HG02943 (cell line): ENCODE measurements around the gene FCN1.

Experiments used
- ATAC-seq: cut with Tn5 transposase; IDR thresholded peaks from one replicate; pipeline ENCODE4 v1.9.1; 2021; ENCODE audit warnings: mild to moderate bottlenecking, low read depth, moderate library complexity; ENCODE audit not compliant: unreplicated experiment

FCN1 gene

DNA sequence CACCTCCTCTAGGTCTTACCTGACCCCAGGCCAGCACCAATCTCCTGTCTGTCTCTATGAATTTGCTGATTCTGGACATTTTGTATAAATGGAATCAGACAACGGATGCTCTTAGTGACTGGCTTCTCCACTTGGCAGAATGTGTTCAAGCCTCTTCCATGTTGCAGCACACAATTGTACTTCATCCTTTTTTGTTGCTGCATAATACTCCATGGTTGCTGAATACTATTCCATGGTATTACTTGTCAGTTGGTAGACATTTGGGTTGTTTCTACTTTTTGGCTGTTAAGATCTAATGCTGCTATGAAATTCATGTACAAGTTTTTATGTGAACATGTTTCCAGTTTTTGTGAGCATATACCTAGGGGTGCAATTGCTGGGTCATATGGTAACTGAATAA is 34.3 kb upstream of the FCN1 start:
- no peak for ATAC-seq

DNA sequence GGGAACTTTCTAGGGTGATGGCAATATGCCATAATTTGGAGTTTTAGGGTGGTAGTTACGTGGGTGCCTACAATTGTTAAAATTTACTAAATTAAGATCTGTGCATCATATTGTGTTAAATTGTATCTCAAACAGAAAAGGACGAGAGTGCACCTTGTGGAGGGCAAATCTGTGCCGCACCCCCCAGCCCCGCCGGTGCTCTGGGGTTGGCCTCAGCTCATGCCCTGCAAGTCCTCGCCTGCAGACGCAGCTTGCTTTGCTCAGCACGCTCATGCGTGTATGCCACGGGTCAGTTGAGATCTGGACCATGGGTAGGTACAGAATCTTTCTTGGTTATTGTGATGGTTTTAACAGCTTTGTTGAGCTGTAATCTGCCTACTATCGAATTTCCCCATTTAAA is 33.7 kb upstream of the FCN1 start:
- ATAC-seq = no peak

DNA sequence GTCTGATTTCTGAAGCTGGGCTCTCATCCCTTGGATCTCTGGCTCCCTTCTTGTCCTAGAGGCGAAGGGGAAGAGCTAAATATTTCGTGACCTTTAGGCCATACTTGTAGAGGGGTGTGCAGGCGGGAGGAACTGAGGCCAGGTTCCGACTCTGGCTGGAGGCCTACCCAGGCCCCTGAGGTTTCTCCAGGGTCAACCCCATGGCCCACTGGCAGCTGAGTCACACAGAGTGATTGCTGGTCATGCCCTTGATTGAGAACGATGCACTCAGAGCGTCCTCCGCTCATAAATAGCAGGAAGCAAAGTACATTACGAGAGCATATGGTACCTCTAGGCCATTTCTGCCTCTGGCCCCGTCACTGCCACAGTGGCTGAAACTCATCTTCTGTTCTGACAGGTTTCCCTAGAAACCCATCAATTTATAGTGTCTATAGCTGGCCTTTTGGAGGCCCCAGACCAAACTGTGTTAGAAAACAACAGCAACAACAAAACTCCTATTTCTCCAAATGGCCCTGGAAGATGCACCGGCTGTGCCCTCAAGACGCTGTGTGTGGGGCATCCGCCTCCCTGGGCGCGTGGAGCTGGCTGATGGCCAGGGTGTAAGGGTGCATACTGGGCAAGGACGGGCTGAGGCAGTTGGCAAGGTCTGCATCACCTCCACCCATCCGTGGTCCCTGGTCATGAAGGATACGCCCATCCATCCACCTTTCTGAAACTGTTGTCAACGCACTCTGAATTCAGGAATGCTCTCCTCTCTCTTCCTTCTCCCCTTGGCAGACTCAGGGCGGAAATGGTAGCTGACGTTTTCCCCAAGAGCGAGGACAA is 32.9 kb upstream of the FCN1 start:
- ATAC-seq = no peak

DNA sequence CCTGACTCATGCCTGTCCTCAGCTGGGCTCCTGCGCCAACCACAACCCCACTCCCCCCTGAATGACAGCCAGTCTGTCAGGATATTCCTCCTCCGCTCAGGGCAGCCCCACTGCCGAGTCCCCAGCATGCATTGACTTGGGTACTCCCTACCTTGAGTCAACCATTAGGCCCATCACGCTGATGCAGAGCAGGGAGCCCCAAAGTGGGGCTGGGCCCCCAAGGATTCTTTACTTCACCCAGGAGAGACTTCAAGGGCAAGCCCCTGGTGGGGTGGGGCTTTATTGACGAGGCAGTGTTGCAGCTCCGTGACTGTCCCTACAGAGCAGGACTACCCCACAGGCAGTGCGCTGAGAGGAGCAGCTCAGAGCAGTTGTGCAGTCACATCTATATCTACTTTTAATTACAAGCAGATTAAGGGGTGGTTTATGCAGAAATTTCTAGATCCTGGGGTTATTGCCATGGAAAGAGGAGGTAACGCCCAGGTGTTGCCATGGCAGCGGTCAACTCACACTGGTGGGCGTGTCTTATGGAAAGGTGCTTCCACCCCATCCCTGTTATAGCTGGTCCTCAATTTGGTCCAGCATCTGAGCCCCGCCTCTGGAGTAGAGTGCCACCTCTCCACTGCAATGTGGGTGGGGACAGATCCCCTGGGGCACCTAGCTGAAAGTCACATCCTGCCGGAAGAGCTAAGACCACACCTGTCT is 32.1 kb upstream of the FCN1 start:
- no peak for ATAC-seq

DNA sequence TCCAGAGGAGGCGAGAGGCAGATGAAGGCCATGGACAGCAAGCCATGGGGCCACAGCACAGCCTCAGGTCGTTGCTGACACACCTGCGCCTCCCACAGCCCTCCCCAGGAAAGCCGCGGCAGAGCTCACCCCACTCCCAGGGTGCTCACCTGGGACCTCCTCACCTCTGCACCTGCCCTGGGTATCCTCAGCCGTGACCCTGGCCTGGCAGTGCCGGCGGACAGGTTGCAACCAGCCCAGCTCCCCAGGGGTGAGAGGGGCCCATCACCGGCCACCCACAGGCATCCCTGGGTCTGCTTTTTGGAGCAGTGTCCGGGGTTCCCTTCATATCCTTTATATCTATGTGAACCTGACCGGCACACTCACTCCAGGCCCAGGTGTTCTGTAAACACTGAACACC is 30.4 kb upstream of the FCN1 start:
- no peak for ATAC-seq

DNA sequence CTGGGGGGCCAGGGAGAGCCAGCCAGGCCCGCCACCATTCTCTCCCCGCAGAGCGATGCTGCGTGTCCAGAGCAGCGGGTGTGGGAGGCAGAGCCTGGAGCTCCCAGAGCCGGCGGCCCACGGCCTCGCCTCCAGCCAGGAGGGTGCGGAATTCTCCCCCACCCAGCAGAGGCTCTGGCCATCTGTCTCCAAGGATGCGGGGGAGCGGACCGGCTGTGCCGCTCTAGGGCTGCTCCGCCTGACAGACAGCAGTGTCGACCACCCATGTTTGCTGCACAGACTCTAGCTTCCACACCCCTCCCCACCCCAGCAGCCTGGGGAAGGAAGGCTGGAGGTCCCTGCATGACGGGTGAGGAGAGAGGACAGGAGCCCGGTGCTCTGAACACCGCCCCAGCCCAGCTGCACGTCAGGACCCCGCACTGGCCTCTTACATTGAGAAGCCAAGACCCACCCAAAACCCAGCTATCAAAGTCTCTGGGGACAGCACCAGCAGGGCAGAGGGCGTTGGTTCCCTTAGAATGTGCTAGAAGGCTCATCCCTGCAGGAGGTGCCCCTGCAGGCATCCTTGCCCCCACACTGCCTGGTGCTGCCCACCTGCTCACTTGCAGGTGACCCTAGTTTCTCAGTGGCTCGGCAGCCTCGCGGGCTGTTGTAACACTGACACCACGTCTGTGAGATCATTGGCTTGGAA is 29.7 kb upstream of the FCN1 start:
- ATAC-seq = no peak

DNA sequence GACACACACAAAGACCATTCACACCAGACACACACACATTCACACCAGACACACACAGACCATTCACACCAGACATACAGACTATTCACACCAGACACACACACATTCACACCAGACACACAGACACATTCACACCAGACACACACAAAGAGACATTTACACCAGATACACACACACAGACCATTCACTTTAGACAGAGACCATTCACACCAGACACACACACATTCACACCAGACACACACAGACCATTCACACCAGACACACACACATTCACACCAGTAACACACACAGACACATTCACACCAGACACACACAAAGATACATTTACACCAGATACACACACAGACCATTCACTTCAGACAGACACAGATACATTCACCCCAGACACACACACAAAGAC is 29.0 kb upstream of the FCN1 start:
- ATAC-seq = no peak

DNA sequence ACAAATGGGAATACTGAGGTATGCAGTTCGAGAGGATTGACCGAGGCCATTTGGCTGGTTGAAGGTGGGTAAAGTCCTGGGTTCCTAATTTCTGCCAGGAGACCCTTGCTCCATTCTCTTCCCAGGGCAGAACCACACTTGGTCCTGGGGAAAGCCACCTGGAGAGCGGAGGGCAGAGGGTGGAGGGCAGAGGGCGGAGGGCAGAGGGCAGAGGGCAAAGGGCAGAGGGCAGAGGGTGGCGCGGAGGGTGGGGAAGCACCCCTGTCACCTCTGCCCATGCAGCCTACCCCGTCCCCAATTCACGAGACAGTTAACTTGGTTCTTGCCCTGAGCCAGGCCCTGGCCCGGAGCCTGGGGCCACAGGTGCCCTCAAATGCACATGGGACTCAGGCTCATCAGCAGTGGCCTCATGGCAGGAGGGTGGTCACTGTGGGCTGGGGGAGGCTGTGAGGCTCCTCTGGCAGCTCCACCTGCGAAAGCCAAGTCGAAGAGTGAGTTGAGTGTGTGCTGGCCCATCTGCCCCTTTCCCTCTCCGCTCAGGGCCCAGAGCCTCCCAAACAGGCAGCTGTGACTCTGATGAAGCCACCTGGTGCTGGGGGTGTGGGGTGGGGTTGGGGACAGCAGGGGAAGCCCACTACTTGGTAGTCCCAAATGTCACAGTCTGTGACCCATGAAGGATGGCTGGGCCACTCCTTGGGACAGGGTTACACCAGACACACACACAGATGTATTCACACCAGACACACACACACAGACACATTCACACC is 28.0 kb upstream of the FCN1 start:
- no peak for ATAC-seq

DNA sequence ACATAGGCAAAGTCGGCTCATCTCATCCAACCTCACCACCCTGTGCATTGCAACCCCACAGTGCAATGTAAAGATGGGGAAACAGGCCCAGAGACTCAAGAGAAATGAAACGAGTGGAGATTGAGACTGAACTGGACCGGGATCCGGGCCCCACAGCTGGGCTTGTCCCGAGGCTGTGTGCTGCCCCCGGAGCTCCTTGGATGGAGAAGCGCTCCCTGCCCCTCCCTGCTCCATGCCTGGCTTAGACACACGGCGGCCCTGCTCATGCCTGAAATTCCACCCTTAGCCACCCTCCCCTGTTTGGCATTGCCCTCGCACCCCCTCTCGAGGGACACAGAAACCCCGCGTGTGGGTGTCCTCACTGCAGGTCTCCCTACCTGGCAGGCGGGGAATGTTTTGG is 27.2 kb upstream of the FCN1 start:
- no peak for ATAC-seq

DNA sequence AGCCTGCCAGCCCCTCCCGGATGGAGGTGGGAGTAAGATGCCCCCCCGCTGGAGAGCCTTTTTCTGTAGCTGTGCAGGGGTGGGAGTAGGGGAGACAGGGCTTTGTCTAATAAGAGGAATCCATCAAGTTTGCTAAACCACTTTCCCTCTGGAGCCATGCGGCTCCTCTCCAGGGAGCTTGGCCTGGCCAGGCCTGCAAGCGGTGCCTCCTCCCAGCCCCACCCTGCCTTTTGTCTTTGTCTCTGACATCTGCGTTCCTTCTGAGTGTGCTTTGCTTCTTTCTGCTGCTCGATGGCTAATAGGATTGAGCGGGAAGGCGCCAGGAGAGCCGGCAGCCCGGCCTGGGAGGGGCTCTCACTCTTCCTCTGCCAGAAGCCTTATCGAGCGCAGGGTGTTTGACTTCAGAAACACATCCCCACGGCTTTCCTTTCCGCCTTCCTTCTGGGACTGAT is 26.7 kb upstream of the FCN1 start:
- no peak for ATAC-seq

DNA sequence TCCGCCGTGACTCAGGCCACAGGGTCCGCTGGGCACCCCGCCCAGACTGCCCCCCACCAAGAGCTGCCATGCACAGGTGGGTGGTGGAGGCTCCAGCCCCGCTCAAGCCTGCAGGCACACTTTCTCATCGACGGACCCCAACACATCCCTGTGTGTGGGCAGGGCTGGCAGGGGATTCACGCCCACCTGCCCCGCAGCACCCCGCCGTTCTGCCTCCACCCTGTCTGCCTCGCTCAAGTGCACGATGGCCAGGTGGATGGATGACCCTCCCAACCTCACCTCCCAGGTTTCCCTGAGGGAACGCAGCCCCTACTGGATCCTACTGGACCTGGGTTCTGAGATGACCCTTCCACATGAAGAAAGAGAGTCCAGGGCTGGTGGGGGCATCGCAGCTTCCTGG is 26.1 kb upstream of the FCN1 start:
- no peak for ATAC-seq

DNA sequence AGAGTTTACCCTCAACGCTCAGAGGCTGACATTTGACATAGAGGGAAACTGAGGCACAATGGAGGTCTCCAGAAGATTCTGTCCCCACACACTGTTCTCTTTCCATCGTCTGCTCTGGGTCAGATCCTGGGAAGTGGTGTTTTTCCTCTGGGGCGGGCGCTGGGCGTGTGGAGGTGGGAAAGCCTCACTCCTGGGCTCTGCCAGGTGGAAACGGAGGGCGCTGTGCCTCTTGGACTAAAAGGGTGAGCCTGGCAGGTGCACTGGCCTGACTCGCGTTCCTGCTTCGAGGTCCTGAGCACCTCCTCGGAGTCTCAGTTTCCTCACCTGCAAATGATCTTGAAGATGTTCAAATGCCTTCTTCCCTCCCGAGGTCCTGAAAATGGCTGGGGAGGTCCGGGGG is 25.7 kb upstream of the FCN1 start:
- ATAC-seq = no peak

DNA sequence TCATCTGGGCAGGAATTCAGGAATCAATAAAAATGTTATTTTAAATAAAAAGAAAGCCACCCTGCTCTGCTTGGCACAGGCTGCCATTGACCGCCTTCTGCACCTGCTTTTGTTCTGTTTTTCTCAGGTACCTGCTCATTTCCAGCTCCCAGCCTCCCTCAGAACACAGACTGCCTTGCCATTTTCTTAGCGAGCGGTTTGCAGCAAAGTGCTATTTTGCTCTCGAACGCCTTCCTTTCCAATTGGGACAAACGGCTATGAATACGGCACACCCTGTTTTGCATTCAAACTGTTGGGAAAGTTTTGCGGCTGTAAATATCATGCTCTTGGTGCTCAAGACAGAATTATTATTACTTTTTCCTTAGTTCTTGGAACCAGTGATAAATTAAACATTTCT is 25.1 kb upstream of the FCN1 start:
- no peak for ATAC-seq

DNA sequence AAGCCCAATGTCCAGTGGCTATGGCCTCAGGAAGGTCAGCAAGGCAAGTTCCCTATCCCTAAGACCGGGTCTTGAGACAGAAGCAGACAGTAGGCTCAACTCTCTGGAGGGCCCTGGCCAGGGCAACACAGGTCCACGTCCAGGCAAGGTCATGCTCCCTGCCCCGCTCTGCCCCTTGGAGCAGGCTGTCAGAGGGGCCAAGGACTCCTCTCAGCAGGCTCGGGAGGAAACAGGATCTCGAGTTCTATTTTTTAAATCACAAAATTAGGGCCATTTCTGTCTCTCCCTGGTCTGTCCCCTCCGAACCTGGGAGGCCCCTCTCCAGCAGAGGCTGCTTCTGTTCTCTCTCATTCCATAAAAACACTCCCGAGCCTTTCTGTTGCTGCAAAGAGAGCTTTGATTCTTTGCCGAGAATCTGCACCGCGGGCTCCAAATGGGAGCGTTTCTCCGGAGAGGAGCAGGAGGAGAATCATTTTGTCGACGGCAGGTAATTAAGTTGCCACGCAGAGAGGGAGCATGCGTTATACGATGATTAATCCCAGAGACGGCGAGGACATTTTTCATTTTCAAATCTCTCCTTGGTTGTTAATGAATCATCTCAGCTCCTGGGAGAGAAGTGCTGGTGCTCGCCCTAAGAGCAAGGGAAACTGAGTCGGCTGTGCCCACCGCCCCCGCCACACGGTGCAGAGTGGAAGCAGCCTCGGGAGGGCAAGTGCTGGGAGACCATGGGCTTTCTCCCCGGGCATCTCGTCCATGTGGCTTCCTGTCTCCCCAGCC is 24.5 kb upstream of the FCN1 start:
- no peak for ATAC-seq

DNA sequence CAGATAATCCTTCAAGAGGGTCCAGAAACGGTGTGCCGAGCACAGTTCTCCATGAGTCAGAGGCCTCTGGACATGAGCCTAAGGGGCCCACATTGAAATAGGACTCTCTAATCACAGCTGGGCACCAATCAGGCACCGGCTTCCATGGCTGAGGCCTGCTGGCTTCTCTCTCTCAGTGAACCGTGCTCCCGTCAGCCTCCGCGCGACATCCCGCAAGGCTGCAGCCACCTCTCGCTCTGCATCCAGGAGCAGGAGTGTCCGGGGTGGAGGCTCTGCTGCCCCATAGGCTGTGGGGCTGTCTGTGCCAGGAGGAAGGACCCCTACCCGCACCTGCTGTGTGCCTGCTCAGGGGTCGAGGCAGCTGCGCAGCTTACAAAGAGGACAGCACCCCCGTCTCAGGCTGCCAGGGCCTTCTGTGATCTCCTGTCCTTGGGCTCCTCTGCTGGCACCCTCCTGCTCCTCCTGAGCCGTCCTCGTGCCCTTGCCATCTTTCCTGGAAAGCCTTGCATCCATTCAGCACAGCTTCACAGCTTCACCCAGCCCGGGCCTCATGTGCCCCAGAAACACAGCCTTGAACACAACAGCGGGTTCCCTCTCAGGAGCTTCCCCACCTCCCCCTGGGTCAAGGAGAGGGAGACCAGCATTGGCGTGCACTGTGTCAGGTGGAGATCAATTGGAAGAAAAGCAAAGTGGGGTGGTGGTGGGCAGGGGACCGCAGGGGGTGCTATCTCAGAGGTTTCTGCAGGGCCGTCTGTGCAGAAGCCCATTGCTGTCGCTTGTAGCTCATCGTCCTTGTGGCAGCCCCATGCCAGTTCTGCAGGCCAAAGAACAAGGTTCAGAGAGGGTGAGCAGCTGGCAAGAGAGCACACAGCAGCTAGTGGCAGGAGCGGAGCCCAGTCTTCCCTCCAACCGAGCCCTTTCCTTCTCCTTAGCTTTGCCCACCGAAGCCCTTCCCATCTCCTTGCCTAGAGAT is 22.8 kb upstream of the FCN1 start:
- ATAC-seq = no peak

DNA sequence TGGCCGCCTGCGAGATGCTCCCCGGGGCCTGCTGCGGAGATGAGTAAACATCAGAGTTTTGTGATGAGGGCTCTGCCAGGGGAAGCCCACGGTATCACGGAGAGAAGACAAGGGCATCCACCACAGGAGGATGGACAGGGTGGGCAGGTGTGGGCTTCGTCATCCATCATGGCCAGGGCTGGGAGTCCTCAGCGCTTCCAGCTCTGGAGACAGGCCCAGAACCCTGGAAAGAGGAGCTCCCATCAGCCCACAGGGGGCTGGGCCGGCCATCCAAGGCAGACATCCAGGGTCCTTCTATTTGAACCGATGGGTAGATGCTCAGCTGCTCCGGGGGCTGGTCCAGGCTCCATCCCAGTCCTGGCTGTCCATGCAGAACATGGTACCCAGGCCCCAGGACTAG is 22.1 kb upstream of the FCN1 start:
- no peak for ATAC-seq

DNA sequence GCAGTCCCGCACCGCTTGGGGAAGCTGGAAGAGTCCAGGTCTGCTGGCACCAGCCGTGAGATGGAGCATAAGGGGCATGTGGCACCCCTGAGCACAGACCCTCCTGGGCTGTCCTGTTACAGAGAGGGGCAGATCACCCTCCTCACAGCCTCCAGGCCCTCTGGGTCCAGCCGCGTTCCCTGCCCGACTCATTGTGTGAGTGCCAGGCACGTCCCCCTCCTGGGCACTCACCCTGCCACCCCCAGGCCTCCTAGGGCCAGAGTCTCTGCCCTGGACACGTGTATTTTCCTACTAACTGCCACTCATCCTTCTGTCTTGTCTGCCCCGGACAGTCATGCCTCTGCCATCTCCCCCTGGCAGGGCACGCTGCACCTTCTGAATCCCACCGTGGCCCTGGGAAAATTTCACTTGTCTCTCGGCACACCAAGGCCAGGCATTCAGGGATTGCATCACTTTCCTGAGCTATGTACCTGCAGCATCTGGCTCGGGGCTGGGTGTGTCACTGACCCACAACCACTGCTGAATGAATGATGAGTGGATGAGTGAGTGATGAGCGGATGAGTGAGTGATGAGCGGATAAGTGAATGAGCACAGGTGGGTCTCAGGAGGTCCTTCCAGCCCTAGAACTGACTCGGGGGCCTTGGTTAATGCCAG is 21.5 kb upstream of the FCN1 start:
- no peak for ATAC-seq

DNA sequence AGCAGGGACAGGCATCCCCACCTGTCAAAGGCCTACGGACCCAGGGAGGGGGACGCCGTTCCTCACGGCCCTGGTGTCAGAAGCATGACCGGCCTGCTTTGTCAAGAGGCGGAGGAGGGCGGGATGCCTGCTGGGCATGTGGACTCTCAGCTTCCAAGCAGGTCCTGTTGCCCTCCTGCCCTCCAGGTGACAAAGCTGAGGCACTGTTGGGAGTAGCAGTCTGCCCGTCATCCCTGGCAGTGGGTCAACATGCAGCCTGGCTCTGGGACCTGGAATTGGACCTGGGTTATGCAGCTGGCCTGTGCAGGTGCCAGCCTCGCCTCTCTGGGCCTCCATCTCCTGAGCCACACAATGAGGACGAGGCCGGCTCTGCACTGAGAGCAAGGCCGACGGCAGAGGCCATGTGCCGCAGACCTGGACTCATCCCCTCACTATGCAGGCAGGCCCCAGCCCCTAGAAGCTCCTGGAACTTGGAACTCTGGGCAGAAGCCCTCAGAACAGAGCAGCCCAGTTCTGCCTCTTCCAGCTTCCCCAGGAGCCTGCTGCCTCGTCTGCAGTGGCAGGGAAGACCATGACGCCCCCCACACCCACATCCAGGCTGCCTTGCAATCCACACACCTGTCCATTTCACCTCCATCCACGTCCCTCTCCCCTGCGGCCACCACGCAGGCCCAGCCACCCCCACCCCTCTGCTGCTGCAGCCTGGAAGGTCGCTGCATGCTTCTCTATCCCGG is 20.8 kb upstream of the FCN1 start:
- no peak for ATAC-seq
